HG03045 (cell line): ENCODE measurements around the gene TMEM168.
A peak's percentile ranks its signal among the peaks of the same experiment; 100 is the strongest.
"Not testable (repeated sequence)": the region's sequence is repeated elsewhere in the genome, so short reads cannot be mapped to it uniquely, and the experiment has no call there.

Experiments
- ATAC-seq: cut with Tn5 transposase; IDR thresholded peaks from one replicate; pipeline ENCODE4 v1.9.1; 2021; ENCODE audit warnings: mild to moderate bottlenecking, moderate library complexity; ENCODE audit not compliant: unreplicated experiment

TMEM168 gene

DNA sequence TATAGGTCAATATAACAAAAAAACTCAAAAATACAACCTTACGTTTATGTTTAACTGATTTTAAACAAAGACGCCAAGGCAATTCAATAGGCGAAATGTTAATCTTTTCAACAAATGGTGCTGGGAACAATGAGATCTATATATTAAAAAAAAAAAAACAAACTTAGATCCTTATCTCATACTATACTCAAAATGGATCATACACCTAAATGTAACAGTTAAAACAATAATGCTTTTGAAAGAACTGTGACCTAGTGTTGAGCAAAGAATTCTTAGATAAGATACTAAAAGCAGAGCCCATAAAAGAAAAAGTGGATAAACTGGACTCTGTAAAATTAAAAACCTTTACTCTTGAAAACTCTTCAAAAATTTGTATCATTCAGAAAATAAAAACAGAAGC lies 8.6 kb downstream of the TMEM168 start:
- ATAC-seq = no peak

DNA sequence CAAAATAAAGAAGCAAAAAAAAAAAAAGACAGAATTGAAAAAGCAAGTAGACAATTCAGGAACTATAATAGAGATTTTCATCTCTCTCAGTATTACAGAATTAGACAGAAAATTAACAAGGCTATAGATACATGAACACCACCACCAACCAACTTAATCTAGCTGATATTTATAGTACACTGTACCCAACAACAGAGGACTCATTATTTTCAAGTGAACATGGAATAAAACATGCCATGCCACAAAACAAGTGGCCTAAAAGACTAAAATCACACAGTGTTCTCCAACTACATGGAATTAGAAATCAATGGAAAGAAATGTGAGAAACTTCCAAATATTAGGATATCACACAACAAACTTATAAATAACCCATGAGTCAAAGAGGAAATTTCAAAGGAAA lies 9.1 kb downstream of the TMEM168 start:
- ATAC-seq = no peak

DNA sequence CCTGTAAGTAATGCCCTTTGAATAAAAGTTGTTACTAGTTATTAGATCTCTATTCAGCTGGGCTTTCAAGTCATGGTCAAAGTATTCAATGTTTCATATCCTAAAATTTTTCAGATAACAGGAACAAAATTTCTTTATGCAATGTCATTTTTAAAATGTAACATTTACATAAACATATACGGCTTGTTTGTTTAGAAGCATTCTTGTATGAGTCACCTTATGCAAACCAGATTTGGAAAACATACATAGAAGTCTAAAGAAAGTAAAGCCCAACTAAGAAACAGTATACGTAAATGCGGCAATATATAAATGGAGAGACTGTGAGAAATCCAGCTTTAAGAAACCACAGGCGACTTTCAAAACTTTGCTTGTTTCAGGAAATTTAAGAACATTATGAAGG lies 10.5 kb downstream of the TMEM168 start:
- no peak for ATAC-seq

DNA sequence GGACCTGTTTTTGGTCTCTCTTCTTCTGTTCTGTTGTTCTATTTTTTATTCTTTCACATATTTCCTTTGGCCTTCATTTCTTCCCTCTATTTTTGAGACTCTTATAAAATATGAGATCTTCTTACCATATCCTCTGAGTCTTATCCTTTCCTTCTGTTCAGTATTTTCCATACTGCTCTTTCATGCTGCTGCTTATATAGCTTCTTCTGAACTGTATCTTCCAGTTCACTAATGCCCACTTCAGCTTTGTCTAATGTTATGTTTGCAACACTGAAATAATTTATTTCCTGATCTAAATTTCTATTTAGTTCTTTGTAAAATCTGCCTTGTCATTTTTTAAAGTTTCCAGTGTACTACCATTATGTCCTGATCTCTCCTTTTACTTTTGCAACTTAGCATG lies 12.8 kb downstream of the TMEM168 start:
- ATAC-seq = no peak

DNA sequence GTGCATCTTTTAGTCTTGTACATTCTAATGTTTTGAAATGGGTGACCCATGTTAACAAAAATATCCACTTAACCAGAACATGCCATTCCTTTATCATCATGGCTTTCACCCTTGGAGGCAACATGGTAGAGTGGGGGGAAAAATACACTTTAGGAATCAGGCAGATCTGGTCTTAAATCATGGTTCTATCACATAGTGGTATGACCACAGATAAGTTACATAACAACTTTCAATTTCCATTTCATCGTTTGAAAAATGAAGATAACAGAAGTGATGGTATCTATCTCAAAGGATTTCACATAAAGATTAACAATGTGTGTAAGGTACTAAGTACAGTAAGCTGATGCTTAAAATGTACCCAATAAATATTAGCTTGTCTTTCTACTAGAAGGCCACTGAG lies 19.0 kb downstream of the TMEM168 start:
- no peak for ATAC-seq

DNA sequence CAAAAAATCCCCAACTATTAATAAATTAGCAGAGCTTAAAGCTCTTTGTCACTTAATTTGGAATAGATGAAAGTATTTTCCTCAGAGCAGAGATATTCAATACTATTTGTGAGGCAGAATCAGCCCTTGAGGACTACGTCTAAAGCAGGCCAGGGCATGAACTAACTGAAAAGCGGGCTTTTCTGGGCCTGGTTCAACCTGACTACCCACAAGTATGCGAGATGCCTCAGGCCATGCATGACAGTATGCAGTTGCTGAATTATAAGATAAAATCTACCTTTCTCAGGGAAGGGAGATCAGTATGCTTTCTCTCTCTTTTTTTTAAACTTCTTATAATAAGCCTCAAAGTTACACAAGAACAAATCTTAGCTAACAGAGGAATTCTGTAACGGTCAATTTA lies 20.1 kb downstream of the TMEM168 start:
- no peak for ATAC-seq

DNA sequence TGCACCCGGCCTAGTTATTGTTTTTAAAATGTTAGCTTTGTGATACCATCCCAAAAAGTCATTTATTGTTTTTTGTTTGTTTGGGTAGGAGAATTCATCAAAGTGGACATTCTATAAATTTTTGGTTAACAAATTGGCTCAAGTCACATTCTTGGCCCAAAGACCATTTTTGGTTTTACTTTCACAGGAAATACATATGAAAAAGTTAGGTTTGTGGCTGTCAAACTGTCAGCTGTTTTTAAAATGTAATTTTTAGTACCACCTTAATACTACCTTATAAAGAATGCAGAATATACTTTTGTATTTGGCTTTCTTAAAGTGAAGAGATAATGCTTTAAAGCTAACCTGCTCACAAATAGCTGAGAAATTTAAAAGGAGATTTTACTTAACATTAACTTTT lies 25.1 kb downstream of the TMEM168 start:
- no peak for ATAC-seq

DNA sequence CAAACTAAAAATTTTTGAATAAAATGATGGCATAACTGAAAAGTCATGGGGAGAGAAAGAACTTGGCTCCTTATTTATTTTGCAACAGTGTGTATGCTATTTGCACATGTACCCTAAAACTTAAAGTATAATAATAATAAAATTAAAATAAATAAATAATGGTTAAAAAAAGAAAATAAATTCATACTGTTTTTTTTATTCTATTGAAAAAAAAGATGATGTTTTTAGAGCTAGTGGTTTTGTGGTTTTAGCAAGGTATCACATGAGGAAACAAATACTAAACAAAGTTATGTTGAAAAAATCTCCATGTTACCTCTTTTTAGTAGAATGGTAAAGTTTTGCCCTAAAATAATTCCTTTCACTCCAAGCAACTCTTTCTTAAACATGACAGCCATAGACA lies 26.2 kb downstream of the TMEM168 start:
- no peak for ATAC-seq

DNA sequence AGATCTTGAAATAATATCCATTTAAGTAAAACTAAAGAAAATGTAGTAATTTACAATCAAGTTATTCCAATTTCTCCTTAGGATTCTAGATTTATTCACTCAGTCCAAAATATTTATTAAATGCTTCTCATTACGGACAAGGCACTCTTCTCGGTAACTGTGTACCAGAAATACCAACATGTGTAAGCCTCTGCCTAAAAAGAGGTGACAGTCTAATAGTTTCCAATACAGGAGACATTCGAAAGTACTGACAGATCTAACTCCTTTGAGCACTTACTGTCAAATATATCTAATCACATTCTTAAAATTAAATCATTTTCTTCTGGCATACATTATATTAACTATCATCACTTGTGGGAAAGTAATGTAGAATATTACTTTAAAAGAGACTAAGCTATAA lies 26.9 kb downstream of the TMEM168 start:
- ATAC-seq = no peak

DNA sequence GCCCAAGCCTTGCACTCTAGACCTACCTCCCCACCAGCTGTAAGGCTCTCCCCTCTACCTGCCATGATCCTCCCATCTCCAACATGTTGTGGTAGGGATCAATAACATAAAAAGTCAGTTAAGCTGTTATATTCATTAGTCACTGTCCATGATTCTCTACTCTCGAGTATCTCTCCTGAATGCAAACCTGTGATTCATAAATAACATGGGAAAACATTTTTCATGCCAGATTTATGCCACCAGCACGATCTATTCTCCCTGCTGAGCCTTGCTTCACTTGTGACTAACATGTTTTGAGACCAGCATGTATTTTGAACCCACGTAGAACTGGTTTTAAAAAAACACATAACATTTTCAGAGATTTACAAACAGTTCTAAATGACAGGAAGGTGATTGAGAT lies 30.3 kb downstream of the TMEM168 start:
- no peak for ATAC-seq

DNA sequence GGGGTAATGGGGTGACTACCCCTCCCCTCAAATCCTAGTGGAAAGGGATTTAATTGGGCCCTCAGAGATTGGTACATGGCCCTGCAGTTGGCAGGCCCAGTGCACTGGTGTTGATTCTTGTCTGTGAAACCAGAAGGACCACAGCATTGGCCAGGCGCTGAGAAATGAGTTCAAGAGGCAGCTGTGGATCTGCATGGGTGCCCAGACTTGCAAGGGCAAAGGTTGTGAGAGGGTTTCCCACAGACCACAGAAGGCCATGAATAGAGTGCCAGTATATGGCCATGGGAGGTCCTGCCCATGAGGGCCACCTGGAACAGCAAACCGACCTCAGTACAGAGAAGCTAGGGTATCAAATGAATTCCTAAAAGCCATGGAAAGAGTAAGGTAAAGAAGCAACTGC lies 32.9 kb downstream of the TMEM168 start:
- ATAC-seq = peak; percentile 52

DNA sequence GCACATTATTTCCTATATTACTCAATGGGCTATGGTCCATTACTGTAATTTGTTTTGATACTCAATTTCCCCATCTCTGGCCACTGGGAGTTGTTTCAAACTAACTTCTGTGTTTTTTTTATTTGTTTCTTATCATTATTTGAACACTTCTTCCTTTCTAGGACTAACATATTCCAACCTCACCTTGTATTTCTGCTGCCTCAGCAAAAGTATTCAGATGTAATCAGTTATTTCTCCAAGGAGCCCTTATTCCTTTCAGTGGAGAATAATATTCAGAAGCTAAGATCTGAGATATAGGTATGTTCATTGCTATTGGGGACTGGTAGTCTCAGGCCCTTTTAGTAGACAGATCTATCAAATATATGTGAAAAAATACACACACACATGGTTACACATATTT lies 36.9 kb downstream of the TMEM168 start:
- ATAC-seq = no peak

DNA sequence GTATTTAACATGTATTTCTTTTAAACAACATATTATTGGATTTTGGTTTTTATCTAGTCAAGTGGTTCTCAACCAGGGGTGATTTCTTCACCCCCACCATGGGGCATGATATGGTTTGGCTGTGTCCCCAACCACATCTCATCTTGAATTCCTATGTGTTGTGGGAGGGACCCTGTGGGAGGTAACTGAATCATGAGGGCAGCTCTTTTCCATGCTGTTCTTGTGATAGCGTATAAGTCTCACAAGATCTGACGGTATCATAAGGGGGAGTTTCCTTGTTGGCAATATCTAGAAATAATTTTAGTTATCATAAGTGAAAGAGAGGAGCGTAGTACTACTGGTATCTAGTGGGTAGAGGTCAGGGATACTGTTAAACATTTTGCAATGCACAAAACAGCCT lies 37.6 kb downstream of the TMEM168 start:
- no peak for ATAC-seq

DNA sequence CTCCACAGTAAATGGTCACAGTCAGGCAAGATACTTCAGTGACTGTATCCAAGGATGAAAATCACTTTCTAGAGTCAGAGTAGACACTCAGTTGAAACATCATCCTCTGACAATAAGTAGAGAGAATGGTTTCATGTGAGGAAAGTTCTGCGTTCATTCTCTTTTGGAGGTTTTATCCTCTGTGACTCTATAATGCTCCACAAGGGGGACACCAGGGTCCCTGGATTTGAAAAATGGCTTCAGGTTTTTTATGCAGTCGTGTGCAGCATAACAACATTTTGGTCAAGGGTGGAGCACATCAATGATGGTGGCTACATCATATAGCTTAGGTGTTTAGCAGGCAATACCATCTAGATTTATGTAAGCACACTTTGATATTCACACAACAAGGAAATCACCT lies 40.4 kb downstream of the TMEM168 start:
- ATAC-seq = no peak

DNA sequence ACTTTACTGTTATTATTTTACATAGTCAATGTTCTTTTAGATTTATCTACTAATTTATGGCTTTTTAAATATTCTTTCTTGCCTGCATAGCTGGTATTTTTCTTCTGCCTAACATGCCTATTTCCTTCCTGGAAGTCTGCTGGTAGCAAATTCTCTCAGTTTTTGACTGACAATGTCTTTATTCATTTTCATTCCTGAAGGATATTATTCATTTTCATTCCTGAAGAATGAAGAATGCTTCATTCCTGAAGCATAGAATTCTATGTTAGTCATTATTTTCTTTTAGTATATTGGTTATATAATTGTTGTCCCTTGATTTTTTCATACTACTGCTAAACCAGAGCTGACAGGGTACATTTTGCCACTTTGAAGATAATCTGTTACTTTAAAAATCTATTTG lies 41.8 kb downstream of the TMEM168 start:
- no peak for ATAC-seq

DNA sequence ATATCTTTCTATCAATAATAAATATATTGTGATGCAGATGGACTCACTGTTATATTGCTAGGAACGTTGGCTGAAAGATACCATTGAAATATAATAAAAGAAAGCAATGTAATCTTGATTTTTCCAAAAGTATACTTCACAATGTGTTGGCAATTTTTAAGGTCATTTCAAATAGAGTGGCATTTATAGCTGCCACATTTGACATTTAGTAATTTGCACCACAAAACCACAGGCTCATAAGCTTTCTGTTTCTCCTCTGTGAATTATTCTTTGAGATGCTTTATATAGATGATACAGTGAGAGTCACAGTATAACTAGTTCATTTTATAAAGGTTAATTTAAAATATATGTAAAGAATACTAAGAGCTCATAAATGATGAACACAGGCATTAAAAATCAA lies 44.6 kb downstream of the TMEM168 start:
- ATAC-seq = no peak

DNA sequence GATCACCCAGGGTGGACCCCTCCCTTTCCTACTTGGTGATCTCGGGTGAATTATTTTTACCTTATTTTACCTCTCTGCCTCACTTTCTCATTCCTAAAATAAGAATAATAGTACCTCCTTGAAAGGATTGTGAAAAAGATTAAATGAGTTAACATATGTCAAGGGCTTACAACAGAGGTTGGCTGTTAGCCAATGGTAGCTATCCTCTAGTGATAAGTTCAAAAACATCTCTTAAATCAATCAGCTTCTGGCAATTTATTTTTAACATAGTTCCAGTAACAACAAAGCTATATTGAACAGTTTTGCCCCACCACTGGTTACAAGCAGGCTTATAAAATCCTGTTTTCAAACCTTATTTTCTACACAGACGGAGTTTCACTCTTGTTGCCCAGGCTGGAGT lies 45.4 kb downstream of the TMEM168 start:
- ATAC-seq = no peak

DNA sequence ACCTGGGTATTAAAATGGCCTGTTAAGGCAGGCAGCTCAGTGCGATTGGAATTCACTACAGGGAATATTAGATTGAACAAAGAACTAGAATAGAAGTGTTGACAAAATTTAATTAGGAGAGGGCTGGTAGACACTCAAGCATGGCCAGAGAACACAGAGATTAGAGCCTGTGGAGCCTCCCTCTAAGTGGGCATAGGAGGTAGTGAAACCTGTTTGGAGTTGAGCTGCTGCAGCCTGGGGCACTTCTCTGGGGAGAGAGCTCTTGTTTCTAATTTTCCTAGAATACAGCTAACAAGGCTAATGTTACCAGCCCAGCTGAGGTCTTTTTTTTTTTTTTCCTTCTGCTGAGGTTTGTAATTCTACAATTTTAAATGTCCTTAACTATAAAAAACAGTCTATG lies 46.4 kb downstream of the TMEM168 start:
- ATAC-seq = no peak

DNA sequence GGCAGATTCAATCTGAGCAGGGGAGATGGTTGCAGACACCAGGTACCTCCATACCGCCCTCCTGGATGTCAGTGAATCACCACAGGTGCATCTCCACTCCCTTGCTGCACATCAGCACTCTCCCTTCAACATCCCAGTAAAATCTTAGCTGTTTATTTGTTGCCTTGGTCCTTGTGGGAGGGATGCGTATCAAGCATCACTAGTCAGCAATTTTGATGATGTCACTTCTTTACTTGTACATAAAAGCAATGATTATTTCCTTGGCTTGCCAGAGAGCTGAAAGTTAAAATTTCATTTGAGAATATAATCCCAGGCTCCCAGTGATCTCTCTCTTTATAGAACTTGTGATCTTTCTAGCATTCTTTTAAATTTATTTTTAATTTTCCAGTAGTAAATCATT lies 49.5 kb downstream of the TMEM168 start:
- no peak for ATAC-seq

DNA sequence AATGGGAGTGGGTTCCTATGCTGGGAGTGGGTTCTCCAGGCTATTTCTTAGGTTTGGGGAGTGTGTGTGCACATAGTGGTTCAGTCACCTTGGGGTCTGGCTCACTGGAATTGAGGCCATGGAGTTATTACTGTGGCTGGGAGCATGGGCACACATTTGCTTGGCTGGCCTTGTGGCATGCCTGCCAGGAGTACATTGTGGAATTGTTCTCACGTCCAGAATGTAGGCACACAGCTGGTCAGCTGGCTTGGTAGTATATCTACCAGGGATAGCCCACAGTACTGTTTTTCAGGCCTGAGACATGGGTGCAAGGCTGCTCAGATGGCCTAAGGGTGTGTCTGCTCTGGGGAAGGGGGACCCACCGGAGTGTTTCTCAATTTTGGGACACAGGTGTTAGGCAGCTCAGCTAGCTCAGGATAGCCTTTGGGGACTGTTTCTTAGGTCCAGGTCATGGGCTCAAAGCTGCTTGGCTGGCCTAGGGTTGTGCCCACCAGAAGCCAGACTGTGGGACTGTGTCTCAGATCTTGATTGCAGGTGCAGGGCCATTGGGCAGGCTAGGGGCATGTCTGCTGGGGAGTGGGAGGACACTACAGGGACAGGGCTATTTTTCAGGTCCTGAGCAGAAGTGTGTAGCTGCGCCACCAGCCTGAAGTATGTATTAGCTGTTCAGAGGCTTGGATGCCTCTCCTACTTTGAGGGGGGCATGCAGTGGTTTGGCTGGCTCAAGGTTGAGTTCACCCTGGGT lies 50.6 kb downstream of the TMEM168 start:
- ATAC-seq = no peak

DNA sequence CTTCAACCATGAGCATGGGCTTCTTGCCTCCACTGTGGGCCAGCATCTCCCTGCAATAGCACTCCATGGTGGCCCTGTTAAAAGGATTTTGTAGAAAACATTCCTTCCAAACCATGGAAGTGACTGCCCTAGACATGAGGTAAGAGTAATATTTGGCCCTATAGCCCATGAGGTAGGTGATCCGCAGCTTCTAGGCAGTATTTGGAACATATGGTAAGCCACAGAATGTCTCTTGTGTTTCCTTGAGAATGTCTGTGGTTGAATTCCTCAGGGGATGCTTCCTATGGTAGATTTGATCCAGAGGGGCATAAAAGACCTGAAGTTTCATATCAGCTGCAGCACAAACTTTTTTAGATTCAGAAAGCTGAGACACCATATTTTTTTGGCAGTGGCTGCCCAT lies 54.9 kb downstream of the TMEM168 start:
- no peak for ATAC-seq

DNA sequence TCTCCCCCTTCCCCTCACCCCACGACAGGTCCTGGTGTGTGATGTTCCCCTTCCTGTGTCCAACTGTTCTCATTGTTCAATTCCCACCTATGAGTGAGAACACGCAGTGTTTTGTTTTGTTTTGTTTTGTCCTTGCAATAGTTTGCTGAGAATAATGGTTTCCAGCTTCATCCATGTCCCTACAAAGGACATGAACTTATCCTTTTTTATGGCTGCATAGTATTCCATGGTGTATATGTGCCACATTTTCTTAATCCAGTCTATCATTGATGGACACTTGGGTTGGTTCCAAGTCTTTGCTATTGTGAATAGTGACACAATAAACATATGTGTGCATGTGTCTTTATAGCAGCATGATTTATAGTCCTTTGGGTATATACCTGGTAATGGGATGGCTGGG lies 58.9 kb downstream of the TMEM168 start:
- not testable (repeated sequence) for ATAC-seq

DNA sequence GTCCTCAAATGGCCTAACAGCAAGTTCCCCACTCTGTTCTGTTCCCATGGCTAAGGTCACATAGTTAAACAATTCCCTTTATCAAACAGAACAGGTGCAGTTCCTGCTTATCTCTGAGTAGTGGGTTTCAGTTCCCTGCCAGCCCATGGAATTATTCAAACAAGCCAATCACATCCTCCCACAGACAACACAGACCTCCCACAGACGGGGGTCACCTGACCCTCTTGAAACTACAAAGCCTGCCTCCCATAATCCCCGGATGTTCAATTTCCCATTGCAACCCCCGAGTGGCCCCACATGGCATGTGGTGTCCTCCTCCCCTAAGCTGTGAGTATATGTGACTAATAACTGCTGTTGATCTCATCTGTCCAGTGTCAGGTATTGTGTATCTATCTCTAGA lies 64.1 kb downstream of the TMEM168 start:
- ATAC-seq = no peak
